Nasal cavity respiratory epithelium epithelial cell of viscerocranial mucosa (primary cell): ENCODE data around the gene KRTAP5-9. TPM values are rescaled to one million over a fixed set of nuclear protein-coding genes. Genes with fewer than 3 reads are reported as not detected.

ENCODE experiments used
- total RNA-seq: library from RNA; depleted of rRNA; stranded (reverse); fragments of >200 nt; gene quantifications from 2 replicates; pipeline ENCODE4 v1.2.3, GENCODE V29; 2014

Gene KRTAP5-9
- not detected in 2 replicates for total RNA-seq

GRCh38 chr11:71548120-71548519 lies at the start of gene KRTAP5-9:
Gene KRTAP5-9, plus strand, starts transcription at chr11:71548420. Its CDS starts 238 bp downstream, at chr11:71548658.

GRCh38 chr11:71526796-71527575 lies 21.2 kb upstream of the KRTAP5-9 start, which contains the start of gene KRTAP5-7:
Gene KRTAP5-7, plus strand, starts transcription at chr11:71527267. Its CDS starts 34 bp downstream, at chr11:71527301.

GRCh38 chr11:71537977-71538665 lies 10.1 kb upstream of the KRTAP5-9 start, which contains the start of gene KRTAP5-8:
Gene KRTAP5-8, plus strand, starts transcription at chr11:71538025. Its CDS starts 31 bp downstream, at chr11:71538056.

GRCh38 chr11:71565263-71565662 lies 17.0 kb downstream of the KRTAP5-9 start, which contains the start of gene KRTAP5-10:
Gene KRTAP5-10, plus strand, starts transcription at chr11:71565563. Its CDS starts 25 bp downstream, at chr11:71565588.

GRCh38 chr11:71582309-71582895 lies 34.2 kb downstream of the KRTAP5-9 start, which contains the start of gene KRTAP5-11:
Gene KRTAP5-11, minus strand, starts transcription at chr11:71582875. Its CDS starts 38 bp downstream, at chr11:71582837.

Other genes starting within 250 kb of the KRTAP5-9 start
- 56.7 and 68.2 TPM in 2 replicates for gene DHCR7, start 100.0 kb upstream of the KRTAP5-9 start, total RNA-seq
- 78.9 and 105 TPM in 2 replicates for gene NADSYN1, start 95.2 kb upstream of the KRTAP5-9 start, total RNA-seq
- gene KRTAP5-7, start 21.2 kb upstream of the KRTAP5-9 start, total RNA-seq: not detected in 2 replicates
- gene KRTAP5-8, start 10.4 kb upstream of the KRTAP5-9 start, total RNA-seq: not detected in 2 replicates
- gene KRTAP5-10, start 17.1 kb downstream of the KRTAP5-9 start, total RNA-seq: not detected in 2 replicates
- not detected in 2 replicates for gene KRTAP5-11, start 34.5 kb downstream of the KRTAP5-9 start, total RNA-seq